ENCODE results near the gene DTL. TPM values are rescaled to one million over a fixed set of nuclear protein-coding genes. Genes with fewer than 3 reads are reported as not detected.

DTL gene
- total RNA-seq, 4 donors from 2014 or later = 2.0 to 9.2 (median 5.1) TPM

DNA sequence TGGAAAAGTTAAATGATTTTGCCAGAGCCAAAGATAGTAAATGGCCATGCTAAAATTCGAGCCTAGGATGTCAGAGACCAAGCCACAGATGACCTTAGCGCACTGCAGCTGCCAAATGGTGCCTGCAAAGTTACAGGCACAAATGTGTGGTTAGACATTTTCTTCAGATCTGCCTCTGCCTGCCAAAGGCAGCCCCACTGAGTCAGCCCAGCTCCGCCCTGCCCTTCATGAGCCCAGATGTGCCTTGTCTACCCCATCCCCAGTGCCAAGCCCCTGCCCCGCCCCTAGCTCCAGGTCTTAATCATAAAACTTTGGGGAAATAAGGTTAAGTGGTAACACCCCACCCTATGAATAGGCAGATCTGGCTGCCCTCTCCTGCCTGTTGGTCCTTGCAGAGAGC, 105.9 kb downstream of the DTL start:
- Histone ChIP-seq H3K9me3 (no peaks in the 10 kb centered on the region), H3K27me3 (no peaks in the 10 kb centered on the region), H3K4me3 (no peak overlapping the region), H3K27ac (peak overlapping the region; percentile 67 to 87 (median 78)), H3K36me3 (no peaks in the 10 kb centered on the region), H3K4me1 (peaks cover 5 to 39% (median 11%) of the 10 kb centered on the region in 3 donors)
- intact Hi-C loops (cut with DNase I) = no loop called here
- 67 to 68% methylated on average over 2 to 3 of the region's 4 CpGs for WGBS, 2 donors
- DNase-seq = no peak
- no peak for TF ChIP-seq POLR2A (IDR thresholded peaks at IDR 0.05)
- TF ChIP-seq CTCF (IDR thresholded peaks at IDR 0.05) = no peak

DNA sequence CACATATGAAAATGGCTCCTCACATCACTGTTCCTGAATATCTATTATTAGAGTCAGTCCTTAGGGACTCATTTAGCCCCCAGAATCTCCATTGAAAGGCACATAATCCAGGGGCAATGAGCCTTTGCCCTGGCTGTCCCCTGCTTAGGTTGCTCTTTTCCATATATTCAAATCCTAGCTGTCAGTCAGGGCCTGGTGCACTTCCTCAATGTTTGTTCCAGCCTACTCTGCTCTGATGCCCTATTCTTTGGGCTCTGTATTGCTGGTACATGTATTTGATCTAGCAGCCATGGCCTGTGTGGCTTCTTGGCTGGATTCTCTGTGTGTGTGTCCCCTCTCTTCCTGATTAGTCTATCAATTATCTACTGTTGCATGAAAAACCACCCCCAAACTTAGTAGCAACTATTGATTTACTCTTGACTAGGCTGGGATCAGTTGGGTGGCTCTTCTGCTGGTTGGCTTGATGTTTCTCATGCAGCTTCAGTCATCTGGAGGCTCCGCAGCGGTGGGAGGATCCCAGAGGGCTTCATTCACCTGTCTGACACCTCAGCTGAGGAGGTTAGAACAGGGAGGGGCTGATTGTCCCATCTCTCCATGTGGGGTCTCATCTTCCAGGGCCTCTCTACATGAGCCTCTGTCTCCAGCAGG, 107.5 kb downstream of the DTL start:
- TF ChIP-seq CTCF (IDR thresholded peaks at IDR 0.05) (no peak), POLR2A (IDR thresholded peaks at IDR 0.05) (no peak)
- DNase-seq = no peak
- H3K27me3 ChIP-seq = no peaks in the 10 kb centered on the region
- intact Hi-C loops (cut with DNase I) = no loop called here
- peak overlapping the region in 3 of 4 donors; percentile 68 to 79 (median 77) for H3K27ac ChIP-seq
- no peaks in the 10 kb centered on the region for H3K36me3 ChIP-seq
- no peaks in the 10 kb centered on the region for H3K9me3 ChIP-seq
- H3K4me1 ChIP-seq = peaks cover 5 to 55% (median 11%) of the 10 kb centered on the region in 3 donors
- H3K4me3 ChIP-seq = no peak overlapping the region
- WGBS, 2 donors = 100% methylated on average over 1 of the region's 2 CpGs; no CpG with 5 or more reads in 1 of the 2 donors

DNA sequence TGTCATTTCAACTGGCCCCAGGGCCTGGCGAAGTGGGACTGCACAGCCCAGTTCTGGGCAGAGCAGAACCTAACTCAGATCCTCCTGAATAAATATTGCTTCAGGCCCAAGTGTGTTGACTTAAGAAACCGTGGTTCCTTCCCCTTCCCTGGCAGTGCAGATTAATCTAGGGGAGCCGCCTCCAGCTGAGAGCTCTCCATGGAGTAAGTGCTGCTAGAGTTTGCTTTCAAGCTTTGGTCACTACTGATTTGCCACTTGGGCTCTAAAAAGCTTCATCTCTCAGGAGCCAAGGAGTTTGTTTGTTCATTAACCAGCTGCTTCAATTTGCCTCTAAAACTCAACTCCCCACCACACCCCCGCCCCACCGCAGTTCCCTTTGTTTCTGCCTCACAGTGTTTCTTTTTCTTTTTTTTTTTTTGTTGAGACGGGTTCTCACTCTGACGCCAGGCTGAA, 112.1 kb downstream of the DTL start:
- H3K27ac ChIP-seq = peak overlapping the region; percentile 31 to 61 (median 49)
- no peak overlapping the region for H3K4me3 ChIP-seq
- H3K4me1 ChIP-seq = peaks cover 0 to 33% (median 0%) of the 10 kb centered on the region in 3 donors
- DNase-seq = no peak
- H3K27me3 ChIP-seq = no peaks in the 10 kb centered on the region
- intact Hi-C loops (cut with DNase I) = no loop called here
- H3K9me3 ChIP-seq = no peaks in the 10 kb centered on the region
- 39 to 41% methylated on average over 6 to 7 of the region's 7 CpGs for WGBS, 2 donors
- H3K36me3 ChIP-seq = no peaks in the 10 kb centered on the region
- TF ChIP-seq CTCF (IDR thresholded peaks at IDR 0.05) (no peak), POLR2A (IDR thresholded peaks at IDR 0.05) (no peak)

DNA sequence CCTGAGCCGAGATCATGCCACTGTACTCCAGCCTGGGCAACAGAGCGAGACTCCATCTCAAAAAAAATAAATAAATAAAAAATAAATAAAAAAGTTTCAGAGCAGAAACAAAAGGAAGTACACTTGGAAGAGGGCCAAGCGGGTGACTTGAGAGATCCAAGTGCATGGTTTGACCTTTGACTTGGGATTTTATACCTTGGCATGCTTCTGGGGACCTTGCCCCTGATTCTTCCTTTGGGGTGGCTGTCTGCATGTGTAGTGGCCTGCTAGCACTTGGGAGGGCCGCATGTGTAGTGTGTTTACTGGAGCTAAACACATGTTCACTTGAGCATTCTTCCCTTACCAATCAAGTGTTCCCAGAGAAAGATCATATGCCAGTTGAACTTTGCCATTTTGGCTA, 114.0 kb downstream of the DTL start:
- no peak for DNase-seq
- Histone ChIP-seq H3K9me3 (no peaks in the 10 kb centered on the region), H3K36me3 (no peaks in the 10 kb centered on the region), H3K27ac (no peak overlapping the region), H3K4me3 (no peak overlapping the region), H3K4me1 (peaks cover 0 to 26% (median 0%) of the 10 kb centered on the region in 3 donors), H3K27me3 (no peaks in the 10 kb centered on the region)
- TF ChIP-seq CTCF (IDR thresholded peaks at IDR 0.05) (no peak), POLR2A (IDR thresholded peaks at IDR 0.05) (no peak)
- WGBS, 2 donors = 87 to 90% methylated on average over 3 to 4 of the region's 4 CpGs
- intact Hi-C loops (cut with DNase I) = no loop called here

- WGBS, 2 donors = 25 to 45% methylated on average over 2 of the region's 2 CpGs
- Histone ChIP-seq H3K27ac (peak overlapping the region in 1 of 4 donors; percentile 7), H3K4me1 (peaks cover 0 to 25% (median 5%) of the 10 kb centered on the region in 3 donors), H3K4me3 (no peak overlapping the region), H3K9me3 (no peaks in the 10 kb centered on the region), H3K27me3 (no peaks in the 10 kb centered on the region), H3K36me3 (no peaks in the 10 kb centered on the region)
- DNase-seq = no peak
- TF ChIP-seq POLR2A (IDR thresholded peaks at IDR 0.05) = no peak
- no peak for TF ChIP-seq CTCF (IDR thresholded peaks at IDR 0.05)
- intact Hi-C loops (cut with DNase I) = no loop called here
Measured at GRCh38 chr1:212152308-212152693, 116.8 kb downstream of the DTL start.
